SK-N-SH (cell line): ENCODE data around the gene CREB3L1. TPM values are rescaled to one million over a fixed set of nuclear protein-coding genes. Genes with fewer than 3 reads are reported as not detected.

ENCODE experiments used
- CTCF ChIA-PET: fragments of 300-600, 350-600 bp; formaldehyde crosslinking; extraction: SDS; loops from one replicate; lab custom pipeline; 2021; lab: Yijun Ruan, JAX
- POLR2A ChIA-PET: fragments of 350-600 bp; sonication (Branson Sonifier 250); formaldehyde crosslinking; extraction: SDS; loops from one replicate; lab custom pipeline; 2020; ENCODE audit warnings: antibody characterized with exemption, inconsistent platforms; lab: Yijun Ruan, JAX
- DNase-seq: peaks from one replicate; pipeline ENCODE4 v3.0.0; 2012
- H2AFZ ChIP-seq: fragments of 200-600 bp; sonication (generic); 2 replicates; pipeline ENCODE4 v1.8.1; 2016; ENCODE audit warnings: antibody characterized with exemption, mild to moderate bottlenecking, low read depth
- H3F3A ChIP-seq: fragments of 200-600 bp; sonication (generic); replicated peaks from 2 replicates; pipeline ENCODE3; 2016; ENCODE audit warnings: antibody characterized with exemption, mild to moderate bottlenecking; ENCODE audit not compliant: insufficient read depth
- H3K27ac ChIP-seq, 2 experiments: fragments of 200-500 bp in 1 of 2; fragments of 200-600 bp in 1 of 2; sonication (Bioruptor generic) in 1 of 2; sonication (generic), shearing (Covaris generic) in 1 of 2; 2 replicates each; pipeline versions ENCODE4 v1.5.1 to v1.6.1; 2014 to 2016; ENCODE audit warnings: low read depth in 2 of 2, inconsistent platforms in 1 of 2, low read length in 1 of 2, mild to moderate bottlenecking in 1 of 2, mixed read lengths in 1 of 2
- H3K27me3 ChIP-seq: fragments of 200-600 bp; sonication (generic), shearing (Covaris generic); 2 replicates; pipeline ENCODE4 v1.6.1; 2016; ENCODE audit warnings: mixed run types; ENCODE audit not compliant: insufficient read depth
- H3K36me3 ChIP-seq, 2 experiments: fragments of 200-500 bp in 1 of 2; fragments of 200-600 bp in 1 of 2; sonication (Bioruptor generic) in 1 of 2; sonication (generic) in 1 of 2; replicated peaks in 1 of 2; 2 replicates each; pipeline versions ENCODE3 to v1.5.1; 2014 to 2016; ENCODE audit warnings: low read length in 1 of 2, mild to moderate bottlenecking in 1 of 2; ENCODE audit not compliant: insufficient read depth in 2 of 2, control insufficient read depth in 1 of 2
- H3K4me1 ChIP-seq, 2 experiments: fragments of 200-500 bp in 1 of 2; fragments of 200-600 bp in 1 of 2; sonication (Bioruptor generic) in 1 of 2; sonication (generic), shearing (Covaris generic) in 1 of 2; 2 replicates each; pipeline versions ENCODE4 v1.5.1 to v1.6.1; 2014 to 2016; ENCODE audit warnings: low read depth in 1 of 2, low read length in 1 of 2, mixed run types in 1 of 2; ENCODE audit not compliant: insufficient read depth in 2 of 2, control insufficient read depth in 1 of 2
- H3K4me2 ChIP-seq: fragments of 200-600 bp; sonication (generic), shearing (Covaris generic); 2 replicates; pipeline ENCODE4 v1.6.1; 2017; ENCODE audit warnings: mixed run types
- H3K4me3 ChIP-seq, 2 experiments: fragments of 200-500 bp in 1 of 2; fragments of 200-600 bp in 1 of 2; sonication (Bioruptor generic) in 1 of 2; sonication (generic), shearing (Covaris generic) in 1 of 2; 2 replicates each; pipeline versions ENCODE4 v1.5.1 to v1.8.1; 2014 to 2016; ENCODE audit warnings: low read depth in 2 of 2, inconsistent platforms in 1 of 2, low read length in 1 of 2, mild to moderate bottlenecking in 1 of 2, mixed read lengths in 1 of 2, moderate library complexity in 1 of 2
- H3K79me2 ChIP-seq: fragments of 200-600 bp; sonication (generic); 2 replicates; pipeline ENCODE4 v1.8.1; 2017; ENCODE audit warnings: mild to moderate bottlenecking; ENCODE audit not compliant: insufficient read depth
- H3K9ac ChIP-seq: fragments of 200-600 bp; sonication (generic); 2 replicates; pipeline ENCODE4 v1.6.1; 2017; ENCODE audit warnings: mixed run types
- H3K9me2 ChIP-seq: fragments of 200-600 bp; sonication (generic); 2 replicates; pipeline ENCODE4 v1.6.1; 2017; ENCODE audit warnings: mixed run types
- H3K9me3 ChIP-seq: fragments of 200-600 bp; sonication (generic); 2 replicates; pipeline ENCODE4 v1.6.1; 2017; ENCODE audit warnings: mixed run types, mild to moderate bottlenecking, moderate library complexity
- H4K20me1 ChIP-seq: fragments of 200-600 bp; sonication (generic); 2 replicates; pipeline ENCODE4 v1.6.1; 2017; ENCODE audit warnings: mild to moderate bottlenecking, mixed run types; ENCODE audit not compliant: insufficient read depth
- CTCF ChIP-seq: fragments of 200-600 bp; sonication (generic); IDR thresholded peaks from 2 replicates; pipeline ENCODE4 v1.6.1; 2017; ENCODE audit warnings: antibody characterized with exemption, mild to moderate bottlenecking, moderate library complexity
- EP300 ChIP-seq, 2 experiments: IDR thresholded peaks; 2 replicates each; pipeline versions ENCODE4 v1.4.0 to v1.6.1; 2012; ENCODE audit warnings: borderline replicate concordance in 1 of 2, low read depth in 1 of 2, low read length in 1 of 2
- MXI1 ChIP-seq: IDR thresholded peaks from 2 replicates; pipeline ENCODE4 v1.6.1; 2012; ENCODE audit warnings: mild to moderate bottlenecking, low read depth, low read length, improper control_type of control experiment
- RAD21 ChIP-seq: IDR thresholded peaks from 2 replicates; pipeline ENCODE4 v1.6.1; 2012; ENCODE audit warnings: mild to moderate bottlenecking, low read length
- WGBS: methylation state at CpG from one replicate; pipeline ENCODE4 v1.1.6; 2017; ENCODE audit warnings: low lambda C conversion rate; 5-methylcytosine and 5-hydroxymethylcytosine counted together
- polyA plus RNA-seq, 3 experiments: library from polyadenylated mRNA; depleted of rRNA; stranded (reverse); fragments of >200 nt; gene quantifications; 2 replicates each; pipeline ENCODE4 v1.2.3, GENCODE V29; 2012

Gene CREB3L1
- polyA plus RNA-seq, 1 of the 3 experiments (the other 2 are of a cell fraction), result 14.0 TPM

GRCh38 chr11:46295312-46296058 lies 18.0 kb downstream of the CREB3L1 start (continued):
- no peak for TF ChIP-seq CTCF
- peak in 1 of 2 experiments; percentile 15; a peak in 1 of 4 replicates for TF ChIP-seq EP300 (IDR thresholded peaks at IDR 0.05; ENCODE audit: borderline replicate concordance in 1 of 2, low read depth in 1 of 2, low read length in 1 of 2)
- no peak for TF ChIP-seq RAD21

- Histone ChIP-seq H3K4me3 (peak overlapping the region; percentile 59 to 65), H3K36me3 (peaks cover 0 to 8% of the 10 kb centered on the region in 2 experiments), H3K27me3 (no peaks in the 10 kb centered on the region), H3K4me1 (peaks cover 13 to 57% of the 10 kb centered on the region in 2 experiments), H3K27ac (peak overlapping the region in 1 of 2 experiments; percentile 95; a peak in 2 of 4 replicates), H2AFZ (no peak overlapping the region), H4K20me1 (no peaks in the 10 kb centered on the region), H3K9me3 (no peaks in the 10 kb centered on the region), H3K4me2 (peak overlapping the region; percentile 96), H3K79me2 (peaks cover 86% of the 10 kb centered on the region), H3K9me2 (no peaks in the 10 kb centered on the region), H3F3A (peaks cover 71% of the 10 kb centered on the region), H3K9ac (peak overlapping the region; percentile 79)
- no peak for DNase-seq
- WGBS, result 40% methylated on average over 18 of the region's 18 CpGs
- TF ChIP-seq CTCF, result no peak
- TF ChIP-seq MXI1, result 0 out of 2 replicates have a peak, but pooled peaks have one; percentile 5
- ChIA-PET POLR2A (interaction anchor here (0.7 to 1.3 kb wide), 4 partner anchors 10 to 378 kb away, joined by 3 to 11 read pairs (median 3); no protein-coding TSS in a partner anchor), CTCF (interaction anchor here (0.9 to 3.4 kb wide), 12 partner anchors 10 to 449 kb away, joined by 3 to 36 read pairs (median 8); partner anchors contain the start of genes CHRM4, CREB3L1 and CRY2)
Observed at GRCh38 chr11:46296059-46296527, 18.6 kb downstream of the CREB3L1 start.
